ENCODE data around the gene AKAIN1.

AKAIN1 gene, protein sequence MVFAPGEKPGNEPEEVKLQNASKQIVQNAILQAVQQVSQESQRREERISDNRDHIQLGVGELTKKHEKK

DNA sequence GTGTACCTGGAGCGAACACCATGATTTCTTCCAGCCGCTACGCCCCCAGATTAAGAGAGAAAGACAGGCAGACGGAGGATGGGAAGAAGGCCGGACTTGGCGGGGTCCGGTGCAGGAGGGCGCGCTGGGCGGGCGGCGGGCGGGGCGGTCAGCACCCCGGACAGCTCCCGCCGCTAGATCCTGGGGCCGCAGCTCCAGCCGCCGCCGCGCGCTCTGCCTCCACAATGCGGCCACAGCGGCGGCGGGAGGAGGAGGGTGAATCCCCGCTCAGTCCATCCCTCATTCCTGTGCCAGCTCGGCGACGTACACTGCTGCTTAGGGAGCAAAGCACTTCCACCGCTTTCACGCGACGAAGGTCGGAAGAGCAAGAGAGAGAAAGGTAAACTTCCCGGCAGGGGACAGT, at the start of gene AKAIN1:
AKAIN1 (minus strand) TSS at position 226 of the 403 bp plus-strand sequence; CDS start at position 22, 204 bp downstream.
- peak; percentile 64 for DNase-seq

DNA sequence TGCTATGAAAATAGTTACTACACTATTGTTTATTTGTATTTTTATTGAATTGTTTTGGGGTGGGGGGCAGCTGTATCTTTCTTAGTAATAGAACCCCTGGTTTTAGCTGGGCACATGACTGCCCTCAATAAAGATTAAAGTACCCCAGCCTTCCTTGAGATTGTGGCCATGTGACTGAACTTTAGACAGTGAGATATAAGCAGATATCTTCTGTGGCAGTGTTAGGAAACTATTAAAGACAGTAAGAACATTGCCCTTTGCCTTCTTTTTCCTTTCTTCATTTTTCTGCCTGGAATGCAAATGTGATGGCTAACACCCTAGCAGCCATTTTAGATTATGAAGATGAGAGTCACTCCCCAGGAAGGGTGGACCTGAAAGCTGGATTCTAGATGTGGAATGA, 47.9 kb upstream of the AKAIN1 start:
- no peak for DNase-seq

DNA sequence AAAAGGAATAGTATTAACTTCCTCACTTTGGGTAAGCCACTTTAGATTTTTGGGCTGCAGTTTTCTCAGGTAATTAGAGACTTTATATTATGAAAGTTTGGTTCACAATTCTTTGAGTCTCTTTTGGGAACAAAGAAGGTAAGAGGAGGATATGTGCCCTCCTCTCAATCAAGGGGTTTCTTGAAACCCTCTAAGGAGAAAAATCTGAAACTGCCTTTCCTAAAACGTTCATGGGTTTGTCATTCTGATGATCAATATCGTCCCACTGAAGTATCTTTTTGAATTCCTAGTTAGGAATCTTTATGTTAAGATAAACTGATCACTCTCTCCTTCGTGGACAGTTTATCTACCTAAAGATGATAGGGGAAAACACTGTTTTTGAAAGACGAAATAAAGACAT, 42.4 kb upstream of the AKAIN1 start:
- no peak for DNase-seq

DNA sequence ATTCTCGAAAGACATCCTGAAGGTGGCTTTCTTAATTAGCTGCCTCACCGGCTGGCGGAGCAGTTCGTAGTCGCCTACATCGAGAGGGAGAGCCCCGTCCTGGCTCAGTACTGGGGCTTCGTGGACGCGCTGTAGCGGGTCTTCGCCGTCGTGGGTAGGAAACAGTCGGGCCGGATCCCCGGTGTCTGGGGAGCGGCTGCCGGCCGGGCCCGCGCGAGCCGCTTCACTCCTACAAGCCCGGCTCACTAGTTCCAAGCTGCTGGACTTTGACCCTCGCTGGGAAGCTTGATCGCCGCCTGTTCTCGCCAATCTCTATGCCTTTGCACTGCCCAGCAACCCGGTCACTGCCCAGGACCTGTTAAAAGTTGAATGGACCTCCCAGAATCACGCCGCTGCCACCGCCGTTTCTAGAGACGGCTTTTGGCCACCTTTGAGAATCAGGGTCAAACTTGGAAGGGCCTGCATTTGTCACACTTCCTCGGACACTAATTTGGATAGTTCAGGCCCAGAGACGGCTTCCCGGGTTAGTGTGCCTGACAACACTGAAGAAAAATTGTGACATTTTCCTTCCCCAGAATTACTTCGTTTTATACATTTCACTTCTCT, 41.4 kb upstream of the AKAIN1 start:
- peak; percentile 24 for DNase-seq

DNA sequence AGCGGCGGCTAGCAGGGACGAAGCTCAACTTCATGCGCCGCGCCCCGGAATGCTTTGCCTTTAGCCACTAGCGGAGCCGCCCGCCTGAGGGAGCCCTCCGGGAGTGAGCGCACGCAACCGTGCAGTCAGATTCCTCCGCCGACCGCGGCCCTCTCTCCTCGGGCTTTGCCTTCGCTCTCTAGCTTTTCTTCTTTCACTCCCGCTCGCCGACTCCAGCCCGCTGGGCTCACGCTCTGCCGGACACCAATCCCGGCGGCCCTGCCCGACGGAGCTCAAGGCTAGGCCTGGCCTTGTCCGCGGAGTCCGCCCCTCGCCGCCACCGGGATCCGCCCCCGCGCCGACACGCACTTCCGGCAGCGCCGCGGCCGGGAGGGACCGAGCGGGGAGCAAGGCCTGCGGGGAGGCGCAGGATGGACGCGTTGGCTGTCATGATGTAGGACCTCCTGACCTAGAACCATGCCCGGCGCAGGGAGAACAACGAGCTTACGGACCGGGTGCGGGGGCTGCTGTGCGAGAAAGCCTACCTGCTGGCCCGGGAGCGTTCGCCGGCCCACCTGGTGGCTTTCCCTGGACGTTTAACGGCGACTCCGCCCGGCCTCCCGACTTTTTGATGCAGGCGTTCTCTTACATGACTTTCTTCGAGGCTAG, 40.8 kb upstream of the AKAIN1 start:
- DNase-seq = peak; percentile 88

DNA sequence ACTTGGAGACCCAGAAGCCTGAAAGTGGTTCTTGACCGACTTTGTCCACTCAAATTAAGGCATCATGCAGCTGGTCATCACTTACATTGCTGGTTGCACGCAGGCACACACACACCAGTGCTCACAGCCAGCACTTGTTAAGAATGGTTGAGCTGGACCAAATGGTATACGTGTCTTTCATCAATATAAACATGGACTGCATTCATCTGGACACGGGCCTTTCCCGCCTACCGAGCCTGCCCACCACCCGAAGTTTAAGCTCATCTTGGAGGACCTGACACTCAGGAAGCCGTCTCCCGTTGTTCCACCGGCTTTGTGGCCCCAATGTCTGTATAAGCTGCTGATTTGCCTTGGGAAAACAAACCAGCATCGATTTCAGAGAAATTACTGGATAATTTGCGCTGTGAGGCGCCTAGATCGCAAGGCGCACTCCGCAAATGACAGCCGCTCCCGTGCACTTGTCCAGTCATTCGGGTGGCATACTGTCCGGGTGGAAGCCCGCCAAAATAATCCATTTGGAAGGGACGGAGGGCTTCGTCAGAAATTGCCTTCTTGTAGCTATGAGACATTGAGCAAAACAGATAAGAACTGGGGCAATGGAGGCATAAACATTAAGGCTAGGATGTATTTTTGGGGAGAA, 40.1 kb upstream of the AKAIN1 start:
- DNase-seq = peak; percentile 38

DNA sequence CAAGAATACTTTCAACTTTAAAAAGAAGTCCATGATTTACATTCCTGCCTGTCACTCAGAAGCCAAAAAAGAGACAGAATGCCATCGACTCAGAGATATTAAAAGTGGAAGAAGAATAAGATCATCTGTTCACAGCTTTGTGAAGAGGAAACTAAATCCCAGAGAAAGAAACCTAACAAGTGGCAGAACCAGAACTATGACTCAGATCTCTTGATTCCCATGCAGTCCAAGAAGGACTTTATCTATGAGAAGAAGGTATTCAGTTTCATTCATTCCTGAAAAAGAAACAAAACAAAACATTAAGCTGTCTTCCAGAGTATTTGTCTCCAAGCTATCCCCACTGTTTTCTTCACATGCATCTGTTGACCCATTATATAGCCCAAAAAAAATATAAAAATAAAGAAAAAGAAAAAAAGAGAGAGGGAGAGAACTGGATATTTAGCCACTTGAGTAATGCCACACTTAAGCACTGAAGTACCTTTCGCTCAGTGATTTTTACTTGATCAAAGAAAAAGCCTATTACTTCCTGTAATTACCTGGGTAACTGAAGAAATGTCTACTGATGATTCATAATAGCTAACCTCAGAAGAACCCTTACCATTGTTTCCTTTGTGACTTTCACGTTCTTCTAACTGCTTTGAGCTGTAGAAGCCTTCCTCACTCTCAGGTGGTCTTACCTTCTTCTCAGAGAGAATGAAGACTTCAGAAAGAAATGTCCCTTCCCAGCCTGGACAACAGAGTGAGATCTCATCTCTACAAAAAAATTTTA, 17.7 kb upstream of the AKAIN1 start:
- no peak for DNase-seq

DNA sequence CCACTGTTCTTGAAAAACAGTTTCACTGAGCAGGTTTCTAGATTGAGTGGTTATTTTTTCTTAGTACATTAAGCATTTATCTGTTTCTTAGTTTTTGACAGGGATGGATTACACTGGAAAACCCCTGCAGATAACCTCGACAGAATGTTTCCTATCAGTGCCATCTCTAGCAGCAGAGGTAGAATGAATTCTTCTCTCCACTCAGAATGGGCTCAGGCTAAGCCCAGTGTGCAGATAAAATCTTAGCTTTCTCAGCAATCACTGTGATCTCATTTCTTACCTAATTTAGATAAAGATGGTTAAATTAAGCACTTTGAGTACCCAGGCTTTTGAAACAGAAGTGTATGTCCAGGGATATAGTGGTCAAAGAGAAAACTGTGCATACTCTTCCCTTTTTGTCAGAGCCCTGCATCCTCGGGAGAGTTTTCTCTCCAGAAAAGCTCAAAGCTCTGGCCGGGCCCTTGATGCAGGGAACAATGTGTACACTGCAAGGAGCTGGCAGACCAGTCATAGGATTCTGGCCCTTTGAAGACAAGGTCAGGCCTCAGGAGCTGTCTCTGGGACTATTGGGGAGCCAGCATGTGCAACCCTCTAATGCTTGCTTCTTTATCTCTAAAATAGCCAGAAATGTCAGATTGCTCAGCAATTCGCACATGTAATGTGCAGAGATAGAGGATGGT, 10.6 kb upstream of the AKAIN1 start:
- DNase-seq = no peak

DNA sequence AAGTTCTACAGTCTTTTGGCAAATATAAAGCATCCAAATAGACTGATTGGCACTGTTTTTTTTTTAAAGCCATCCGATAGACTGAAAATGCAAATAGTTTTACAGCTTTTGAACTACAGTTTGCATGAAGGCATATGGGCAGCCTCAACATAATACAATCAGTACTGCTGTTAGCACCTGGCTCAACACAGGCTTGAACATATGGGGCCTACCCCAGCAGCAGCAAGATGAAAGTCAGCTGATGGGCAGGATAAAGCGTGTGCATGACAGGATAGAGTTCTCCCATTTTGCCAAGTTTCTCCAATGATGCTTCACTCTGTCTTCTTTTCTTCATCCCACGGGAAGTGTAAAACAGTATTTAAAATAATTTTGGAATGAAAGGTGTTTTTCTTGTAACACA, 1.3 kb upstream of the AKAIN1 start:
- DNase-seq = no peak

DNA sequence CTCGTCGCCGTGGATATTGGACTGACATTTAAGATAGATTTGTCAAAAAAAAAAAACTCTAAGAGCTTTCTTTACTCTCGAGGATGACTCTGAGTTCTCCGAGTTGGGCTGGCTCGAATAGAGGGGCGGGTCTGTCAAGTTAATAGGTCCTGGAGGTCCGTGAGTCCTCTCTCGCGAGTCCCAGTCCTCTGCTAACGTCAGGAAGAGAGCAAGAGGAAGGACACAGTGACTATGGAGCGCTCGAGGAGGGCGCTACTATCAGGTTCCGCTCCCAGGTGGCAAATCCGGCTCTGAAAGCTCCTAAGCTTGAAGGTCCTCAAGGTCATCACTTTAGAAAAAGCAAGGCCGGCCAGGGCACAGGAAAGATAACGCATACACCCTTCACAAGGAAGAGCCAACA, 404 bp upstream of the AKAIN1 start:
- peak; percentile 35 for DNase-seq

DNA sequence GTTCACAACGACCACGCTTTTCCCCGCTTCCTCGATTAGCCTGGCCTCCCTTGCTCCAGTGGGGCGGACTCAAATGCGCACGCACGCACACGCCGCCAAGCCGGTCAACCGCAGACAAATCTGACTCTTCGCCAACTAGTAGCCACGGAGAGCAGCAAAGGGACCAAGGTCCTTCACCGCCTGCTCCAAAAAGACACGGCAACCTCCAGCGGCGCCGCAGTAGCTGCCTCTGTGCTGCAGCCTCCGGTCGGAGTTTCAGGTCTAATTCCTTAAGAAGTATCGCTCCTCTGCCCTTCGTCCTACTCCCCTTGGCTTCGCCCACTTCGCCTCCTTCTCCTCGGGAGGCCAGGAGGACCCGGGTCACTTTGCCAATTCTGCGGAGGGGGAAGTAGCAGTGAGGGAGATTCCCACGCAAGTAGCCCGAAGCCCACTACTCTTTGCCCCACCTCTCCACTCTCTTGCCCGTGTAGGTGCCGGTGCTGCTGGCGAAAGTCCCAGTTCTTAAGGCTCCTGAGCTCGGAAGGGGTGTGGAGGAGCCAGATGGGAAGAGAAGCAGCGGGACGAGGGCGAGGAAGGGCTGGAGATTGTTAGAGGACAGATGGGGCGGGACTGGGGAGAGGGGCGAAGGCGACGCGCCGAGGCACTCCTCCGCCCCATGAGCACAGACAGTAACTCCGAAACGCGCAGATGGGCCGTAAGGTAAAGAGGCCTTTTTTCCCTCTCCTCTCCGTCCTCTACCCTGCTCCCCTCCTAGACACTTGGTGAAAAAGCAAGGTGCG, 615 bp downstream of the AKAIN1 start:
- peak; percentile 18 for DNase-seq

DNA sequence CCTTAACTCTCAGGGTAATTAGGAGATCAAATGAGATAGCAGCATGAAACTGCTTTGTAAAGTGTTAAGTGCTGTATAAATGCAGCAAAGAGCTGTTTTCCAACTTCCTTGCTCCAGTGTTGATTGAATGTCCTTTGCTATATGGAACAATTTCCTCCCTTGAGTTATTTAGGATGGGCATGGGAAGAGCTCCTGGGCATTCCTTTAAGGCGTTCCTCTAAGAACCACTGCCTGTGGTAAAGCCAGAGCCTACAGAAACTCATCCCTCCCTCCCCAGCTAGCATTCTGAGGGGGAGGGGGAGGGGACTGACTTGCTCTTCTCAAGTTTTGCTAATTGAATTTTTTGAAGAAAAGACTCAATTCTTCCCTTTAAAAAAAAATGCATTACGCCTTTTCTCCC, 1.4 kb downstream of the AKAIN1 start:
- DNase-seq = no peak

DNA sequence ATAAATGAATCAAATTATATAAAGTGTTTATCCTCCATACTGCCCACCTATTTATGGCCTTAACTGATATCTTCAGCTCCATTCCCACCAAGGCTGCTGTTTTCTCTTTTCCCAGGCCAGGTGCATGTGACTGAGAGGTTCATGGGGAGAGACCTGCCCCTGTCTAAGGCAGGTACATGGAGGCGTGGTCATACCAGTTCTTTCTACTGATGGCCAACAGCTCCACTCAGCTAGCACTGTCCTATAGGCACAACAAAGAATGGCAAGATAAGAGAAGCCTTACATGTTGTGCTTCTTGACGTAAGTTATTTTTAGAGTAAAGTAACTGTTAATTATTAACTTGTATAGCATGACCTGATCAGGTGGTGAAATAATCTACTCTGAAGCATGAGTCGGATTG, 16.8 kb downstream of the AKAIN1 start:
- no peak for DNase-seq

DNA sequence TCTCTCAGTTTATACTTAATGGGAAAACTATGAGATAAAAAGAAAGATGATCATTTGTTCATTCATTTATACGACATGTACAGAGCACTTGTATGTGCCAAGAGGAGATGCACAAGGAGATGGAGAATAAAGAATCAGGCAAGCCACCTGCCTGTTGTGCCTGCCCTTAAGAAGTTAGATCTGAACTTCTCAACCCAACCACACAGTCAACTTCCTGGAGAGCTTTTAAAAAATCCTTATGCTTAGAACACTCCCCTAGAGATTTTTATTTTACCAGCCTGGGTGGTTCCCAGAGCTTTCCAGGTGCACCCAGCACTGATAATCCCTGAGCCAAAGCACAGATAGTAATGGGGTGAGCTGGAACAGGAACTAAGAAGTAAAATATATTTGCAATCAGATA, 18.5 kb downstream of the AKAIN1 start:
- no peak for DNase-seq

DNA sequence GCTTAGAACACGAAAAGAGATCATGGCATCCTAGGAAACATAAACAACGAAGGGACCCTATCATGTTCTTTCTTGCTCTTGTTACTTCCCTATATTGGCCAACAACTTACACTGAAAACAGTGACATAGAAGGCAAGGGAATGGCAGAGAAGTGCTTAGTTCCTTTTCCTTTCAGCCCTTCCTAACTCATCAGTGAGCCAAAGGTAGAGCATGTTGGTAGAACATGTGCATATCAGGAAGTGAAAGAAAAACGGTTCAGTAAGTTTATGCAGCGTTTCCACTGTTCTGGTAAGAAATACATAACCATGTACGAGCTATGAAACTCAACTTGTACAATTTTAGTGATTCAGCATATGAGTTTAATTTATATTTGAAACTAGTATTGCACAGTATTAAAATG, 21.7 kb downstream of the AKAIN1 start:
- no peak for DNase-seq

DNA sequence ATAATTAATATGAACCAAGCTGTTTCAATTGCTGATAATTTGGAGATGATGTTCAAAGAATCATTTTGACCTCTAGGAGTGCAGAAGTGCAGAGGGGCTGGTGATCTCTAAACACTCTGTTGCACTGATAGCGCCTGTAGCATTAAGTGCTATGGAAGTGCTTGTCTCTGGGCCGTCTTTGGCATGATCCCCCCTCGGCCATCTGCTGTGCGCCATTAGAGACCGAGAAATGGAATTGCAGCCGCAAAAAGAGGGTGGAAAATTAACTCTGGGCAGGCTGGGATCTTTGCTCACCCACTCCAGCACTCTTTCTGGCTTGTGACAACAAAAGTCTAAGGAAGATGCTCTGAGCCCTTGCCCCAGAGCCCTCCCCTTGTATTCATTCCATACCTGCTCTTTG, 23.4 kb downstream of the AKAIN1 start:
- no peak for DNase-seq

DNA sequence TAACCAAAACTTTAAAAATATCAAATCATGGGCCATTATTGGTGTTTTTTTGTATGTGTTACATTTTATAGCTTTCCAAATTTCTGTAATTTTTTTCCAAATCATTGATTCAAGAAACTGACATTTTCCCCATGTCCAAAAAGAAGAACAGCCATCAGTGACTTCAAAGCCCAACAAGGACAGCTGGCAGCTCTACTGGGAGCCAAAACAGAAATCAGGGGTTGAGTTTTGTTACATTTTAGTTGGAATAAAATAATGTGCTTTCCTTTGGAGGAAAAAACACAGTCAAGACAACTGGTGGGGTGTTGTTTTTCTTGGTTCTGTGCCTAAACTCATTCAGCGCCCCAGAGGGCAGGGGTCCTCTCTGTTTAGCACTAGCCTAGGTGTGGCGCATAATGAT, 23.8 kb downstream of the AKAIN1 start:
- DNase-seq = no peak

DNA sequence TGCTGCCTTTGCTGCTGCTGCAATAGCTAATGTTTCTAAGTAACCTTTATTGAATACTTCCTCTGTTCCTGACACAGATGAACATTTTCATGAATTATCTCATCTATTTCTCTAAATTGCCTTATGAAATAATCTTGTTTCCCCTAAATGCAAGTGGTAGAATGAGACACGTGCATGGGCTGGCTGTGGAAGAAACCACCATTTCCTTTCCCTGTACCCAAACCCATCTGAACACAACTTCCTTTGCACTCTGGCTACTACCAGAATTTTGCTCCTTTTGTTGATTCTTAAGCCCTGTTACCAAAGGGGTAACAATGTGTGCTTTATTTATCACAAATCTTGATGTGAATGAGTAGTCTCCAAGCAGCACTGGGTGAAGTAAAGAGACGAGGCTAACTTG, 29.2 kb downstream of the AKAIN1 start:
- no peak for DNase-seq

DNA sequence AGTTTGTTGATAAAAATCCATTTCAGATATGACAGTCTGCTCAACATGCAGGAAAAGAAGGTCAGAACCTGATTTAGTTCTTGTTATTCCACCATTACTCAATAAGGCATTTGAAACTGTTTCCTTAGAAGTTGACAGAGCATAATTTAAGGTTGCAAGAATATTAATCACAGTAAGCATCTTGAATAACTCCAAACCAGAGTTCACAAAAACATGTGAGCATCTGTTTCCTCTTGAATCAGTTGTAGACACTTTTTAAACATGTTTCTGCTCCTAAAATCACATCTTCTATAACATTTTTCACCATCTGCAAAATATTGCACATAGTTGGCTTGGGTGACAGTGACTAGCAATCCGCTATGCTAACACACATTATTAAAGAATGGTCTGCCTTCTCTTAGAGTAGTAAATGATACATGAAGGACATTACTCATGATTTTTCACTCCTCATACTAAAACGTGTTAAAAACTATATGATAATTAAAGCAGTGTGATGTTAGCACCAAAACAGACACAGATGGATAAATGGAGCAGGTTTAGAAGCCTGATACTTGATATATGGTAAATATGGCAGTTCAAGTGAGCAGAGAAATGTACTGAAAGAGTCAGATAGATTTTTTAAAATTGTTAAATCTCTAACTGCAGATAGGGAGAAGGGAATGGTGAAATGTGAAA, 30.3 kb downstream of the AKAIN1 start:
- DNase-seq = no peak

DNA sequence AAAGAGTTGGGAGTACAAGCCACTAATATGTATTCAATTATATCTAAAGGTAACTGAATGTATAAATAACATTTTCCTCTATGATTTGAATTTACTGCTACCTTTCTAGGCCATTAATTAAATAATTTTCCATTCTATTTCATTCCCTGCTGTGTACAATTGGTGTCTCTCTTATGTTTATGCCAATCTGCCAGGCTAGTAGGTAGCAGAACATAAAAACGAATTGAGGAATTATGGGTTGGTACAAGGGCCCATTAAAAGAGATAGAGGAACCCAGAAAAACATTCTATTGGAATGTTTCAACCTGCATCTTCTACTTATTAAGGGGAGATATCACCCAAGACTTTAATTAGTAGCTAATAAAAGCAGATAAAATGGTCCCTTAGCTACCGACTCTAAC, 32.2 kb downstream of the AKAIN1 start:
- DNase-seq = no peak

DNA sequence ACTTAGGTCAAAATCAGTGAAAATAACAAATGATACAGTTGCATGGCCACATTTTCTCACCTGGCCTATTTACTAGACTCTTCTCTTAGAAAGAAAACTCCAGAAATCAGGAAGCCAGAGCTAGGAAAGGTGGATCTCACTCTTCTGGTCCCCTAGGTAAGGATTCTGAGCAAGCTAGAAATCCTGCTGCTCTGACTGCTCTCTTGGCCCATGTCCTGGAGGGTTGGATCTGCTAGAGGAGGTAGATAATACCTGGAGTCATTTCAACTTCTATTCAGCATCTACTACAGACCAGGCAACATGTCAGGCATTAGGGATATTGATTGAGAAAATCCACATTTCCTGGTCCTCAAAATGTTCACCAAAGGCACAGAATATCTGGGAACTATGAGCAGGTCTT, 34.9 kb downstream of the AKAIN1 start:
- DNase-seq = no peak

DNA sequence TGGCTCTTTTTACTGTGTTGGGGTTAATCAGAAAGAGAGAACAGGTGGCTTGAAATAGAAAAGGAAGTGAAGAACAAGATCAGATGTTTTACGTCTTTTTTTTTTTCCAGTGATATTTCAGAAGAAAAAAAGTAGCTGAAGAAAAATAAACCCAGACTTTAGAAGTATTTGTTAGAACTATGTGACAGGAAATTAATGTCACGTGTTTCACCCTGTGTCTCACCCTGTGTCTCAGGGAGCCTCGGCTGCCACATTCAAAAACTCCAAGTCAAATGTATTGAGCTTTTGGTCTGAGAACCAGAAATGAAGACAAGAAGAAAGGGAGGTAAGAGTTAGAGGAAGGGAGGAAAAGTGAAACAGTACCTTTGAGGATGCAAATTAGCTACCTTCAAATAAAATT, 38.0 kb downstream of the AKAIN1 start:
- DNase-seq = no peak

Measured in NCI-H510A (cell line).